Smooth muscle cell of the coronary artery (primary cell): ENCODE measurements around the gene MTUS2. TPM values are rescaled to one million over a fixed set of nuclear protein-coding genes. Genes with fewer than 3 reads are reported as not detected.

Experiments used
- total RNA-seq: library from RNA; depleted of rRNA; stranded (reverse); fragments of >200 nt; gene quantifications from 2 replicates; pipeline ENCODE4 v1.2.3, GENCODE V29; 2014; ENCODE audit warnings: low replicate concordance

MTUS2 gene
- total RNA-seq: 0.30 TPM in 1 of 2 replicates, not detected in the other

GRCh38 chr13:28820099-28821051 is at the start of gene MTUS2:
Gene MTUS2 (plus strand): TSS chr13:28820339.

Other genes starting within 250 kb of the MTUS2 start
- 27.0 and 111 TPM in 2 replicates for gene POMP, start 161.2 kb upstream of the MTUS2 start, total RNA-seq
- 2.8 and 12.3 TPM in 2 replicates for gene SLC46A3, start 101.4 kb upstream of the MTUS2 start, total RNA-seq